Fibroblast of mammary gland (primary cell): ENCODE data around the gene HS2ST1.
A peak's percentile ranks its signal among the peaks of the same experiment; 100 is the strongest.

Experiments used
- DNase-seq: peaks from one replicate; pipeline ENCODE4 v3.0.0-alpha.2; 2010; ENCODE audit warnings: low read depth
- H3K4me3 ChIP-seq: 2 replicates; pipeline ENCODE4 v1.5.1; 2011; ENCODE audit warnings: low read depth, mild to moderate bottlenecking, low read length, moderate library complexity; ENCODE audit not compliant: control insufficient read depth
- TF ChIP-seq, protein P1 (sequence below): conservative IDR thresholded peaks from 2 replicates; pipeline ENCODE4 v1.5.1; 2011; ENCODE audit warnings: low read depth, low read length, inconsistent platforms; ENCODE audit not compliant: control insufficient read depth, insufficient read depth

HS2ST1 gene

DNA sequence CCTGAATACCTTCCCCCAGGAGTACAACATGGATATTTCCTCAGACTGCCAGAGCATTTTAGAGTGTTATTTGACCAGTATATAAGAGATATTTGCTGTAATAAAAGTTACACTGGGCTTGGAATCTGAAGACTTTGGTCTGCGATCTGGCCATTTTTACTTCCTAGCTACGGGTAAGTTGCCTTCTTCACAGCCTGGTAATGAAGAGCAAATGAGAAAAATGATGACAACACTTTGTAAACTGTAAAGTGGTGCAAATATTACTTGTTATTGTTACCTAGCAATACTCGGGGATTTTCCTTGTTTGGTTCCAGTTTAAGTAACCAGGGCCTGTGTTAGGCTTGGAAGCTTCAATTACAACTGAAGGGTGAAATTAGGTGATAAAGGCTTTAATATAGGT is 233.4 kb downstream of the HS2ST1 start:
- no peak overlapping the region for H3K4me3 ChIP-seq
- TF ChIP-seq, protein P1, sequence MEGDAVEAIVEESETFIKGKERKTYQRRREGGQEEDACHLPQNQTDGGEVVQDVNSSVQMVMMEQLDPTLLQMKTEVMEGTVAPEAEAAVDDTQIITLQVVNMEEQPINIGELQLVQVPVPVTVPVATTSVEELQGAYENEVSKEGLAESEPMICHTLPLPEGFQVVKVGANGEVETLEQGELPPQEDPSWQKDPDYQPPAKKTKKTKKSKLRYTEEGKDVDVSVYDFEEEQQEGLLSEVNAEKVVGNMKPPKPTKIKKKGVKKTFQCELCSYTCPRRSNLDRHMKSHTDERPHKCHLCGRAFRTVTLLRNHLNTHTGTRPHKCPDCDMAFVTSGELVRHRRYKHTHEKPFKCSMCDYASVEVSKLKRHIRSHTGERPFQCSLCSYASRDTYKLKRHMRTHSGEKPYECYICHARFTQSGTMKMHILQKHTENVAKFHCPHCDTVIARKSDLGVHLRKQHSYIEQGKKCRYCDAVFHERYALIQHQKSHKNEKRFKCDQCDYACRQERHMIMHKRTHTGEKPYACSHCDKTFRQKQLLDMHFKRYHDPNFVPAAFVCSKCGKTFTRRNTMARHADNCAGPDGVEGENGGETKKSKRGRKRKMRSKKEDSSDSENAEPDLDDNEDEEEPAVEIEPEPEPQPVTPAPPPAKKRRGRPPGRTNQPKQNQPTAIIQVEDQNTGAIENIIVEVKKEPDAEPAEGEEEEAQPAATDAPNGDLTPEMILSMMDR: no peak
- no peak for DNase-seq

DNA sequence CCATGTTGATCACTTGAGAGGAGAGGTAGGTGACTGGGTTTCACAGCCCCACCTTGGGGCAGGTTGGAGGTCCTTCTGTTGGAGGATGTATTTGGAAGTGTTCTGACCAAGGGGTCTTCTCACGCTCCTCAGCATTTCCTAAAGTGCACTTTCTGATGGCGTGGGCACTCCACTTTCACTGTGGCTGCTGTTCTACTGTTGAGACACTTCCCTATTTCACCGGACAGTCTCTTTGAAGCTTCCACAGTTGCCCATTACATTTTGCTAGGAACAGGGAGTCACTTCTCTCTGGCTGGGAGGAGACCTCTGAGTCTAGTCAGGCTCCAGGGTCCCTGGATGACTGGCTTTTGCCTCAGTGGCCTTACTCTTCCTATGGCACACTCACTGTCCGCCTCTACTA is 234.2 kb downstream of the HS2ST1 start:
- no peak overlapping the region for H3K4me3 ChIP-seq
- TF ChIP-seq, protein P1: no peak
- DNase-seq: no peak

DNA sequence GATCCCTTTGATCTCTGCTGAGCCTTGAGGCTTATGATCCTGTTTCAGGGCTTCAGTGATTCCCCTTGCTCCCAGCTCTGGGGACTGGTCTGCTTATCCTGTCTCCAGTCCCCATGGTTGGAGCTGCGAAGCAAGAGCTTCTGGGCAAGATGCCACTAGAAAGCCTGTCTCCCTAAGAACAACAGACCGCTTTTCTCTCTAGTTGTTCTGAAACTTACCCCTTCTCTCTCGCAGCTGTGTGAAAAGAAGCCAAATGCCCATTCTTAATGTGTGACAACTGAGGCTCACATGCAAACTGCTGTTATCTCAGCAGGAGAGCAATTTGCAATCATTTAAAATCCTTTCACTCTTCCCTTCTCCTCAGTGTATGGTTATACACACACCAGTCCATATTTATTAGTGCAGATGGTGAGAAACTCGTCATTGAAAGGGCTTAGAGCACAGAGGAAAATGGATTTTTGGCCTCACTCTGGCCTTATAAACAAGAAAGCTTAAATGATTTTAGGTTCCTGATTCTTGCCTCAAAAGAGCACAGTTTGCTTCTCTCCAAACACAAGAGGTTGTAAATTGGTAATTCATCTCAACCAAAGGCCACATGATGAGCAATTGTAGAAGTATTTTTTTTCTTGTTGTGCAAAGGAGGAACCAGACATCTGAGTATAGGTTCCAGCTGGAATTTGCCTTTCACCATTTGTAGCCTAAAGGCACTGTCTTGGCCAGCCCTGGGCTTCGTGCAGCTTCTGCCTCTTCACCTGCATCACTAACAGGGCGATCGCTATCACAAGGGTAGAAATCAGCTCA is 235.0 kb downstream of the HS2ST1 start:
- DNase-seq: peak; percentile 57
- TF ChIP-seq, protein P1: no peak

DNA sequence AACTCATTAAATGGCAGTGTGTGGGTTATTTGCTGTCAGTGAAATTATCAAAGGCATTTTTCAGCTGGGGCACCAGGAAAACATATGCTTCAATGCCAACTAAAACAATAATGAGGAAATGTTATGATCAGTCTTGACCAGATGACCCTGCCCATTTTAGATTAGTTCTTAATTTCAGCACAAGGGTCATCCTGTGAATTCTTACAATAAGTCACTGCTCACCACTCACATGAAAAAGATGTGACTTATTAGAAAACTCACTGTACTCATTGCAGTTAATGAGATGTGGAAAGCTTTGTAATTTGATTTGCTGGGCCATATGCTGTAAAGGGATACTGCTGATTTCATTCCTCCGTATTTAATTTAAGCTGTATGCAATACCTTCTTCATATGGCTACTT is 235.7 kb downstream of the HS2ST1 start:
- no peak overlapping the region for H3K4me3 ChIP-seq
- TF ChIP-seq, protein P1: no peak
- DNase-seq: no peak

More for the DNA sequence above, 235.0 kb downstream of the HS2ST1 start:
- H3K4me3 ChIP-seq: no peak overlapping the region

DNA sequence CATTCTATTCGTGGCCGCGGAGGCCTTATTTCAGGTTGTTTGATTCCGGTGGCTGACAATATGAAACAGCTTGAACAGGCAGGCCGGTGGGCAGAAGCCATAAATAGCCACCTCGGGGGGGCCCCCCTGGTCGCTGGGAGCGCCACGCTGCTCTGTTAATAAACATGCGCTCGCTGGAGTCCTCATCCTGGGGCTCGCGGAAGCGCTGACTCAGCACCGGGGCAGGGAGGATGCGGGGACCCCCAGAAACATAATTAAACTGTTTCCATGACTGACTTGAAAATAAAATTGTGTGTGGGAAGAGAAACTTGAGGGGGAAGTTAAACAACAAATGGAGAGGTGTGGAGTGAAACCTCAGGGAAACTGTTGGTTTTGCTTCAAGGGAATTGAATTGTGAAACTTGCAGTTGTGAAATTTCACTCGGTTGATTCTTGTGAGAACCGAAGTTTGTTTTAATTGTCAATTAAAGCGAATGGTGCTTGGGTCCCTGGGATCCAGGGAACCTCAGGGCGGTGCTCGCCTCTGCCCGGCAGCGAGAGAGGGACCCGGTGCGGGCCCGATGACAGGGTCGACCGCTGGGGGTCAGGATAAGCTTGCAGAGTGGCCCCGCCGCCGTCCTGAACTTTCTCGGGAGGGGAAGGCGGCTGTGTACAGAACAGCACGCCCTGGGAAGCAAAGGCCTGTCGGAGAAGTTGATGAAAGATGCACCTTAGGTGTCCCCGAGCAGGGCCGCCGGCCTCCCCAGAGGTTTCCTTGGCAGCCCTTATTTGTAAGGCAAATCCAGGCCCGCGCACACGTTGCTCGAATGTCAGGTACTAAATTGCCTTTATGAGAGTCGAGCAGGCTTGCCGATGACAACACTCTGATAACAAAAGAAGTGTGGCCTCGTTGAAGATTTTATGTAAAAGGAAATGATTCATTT is 237.3 kb downstream of the HS2ST1 start:
- peak; percentile 63 for DNase-seq
- peak overlapping the region; percentile 10 for H3K4me3 ChIP-seq
- TF ChIP-seq, protein P1: peak; percentile 41

DNA sequence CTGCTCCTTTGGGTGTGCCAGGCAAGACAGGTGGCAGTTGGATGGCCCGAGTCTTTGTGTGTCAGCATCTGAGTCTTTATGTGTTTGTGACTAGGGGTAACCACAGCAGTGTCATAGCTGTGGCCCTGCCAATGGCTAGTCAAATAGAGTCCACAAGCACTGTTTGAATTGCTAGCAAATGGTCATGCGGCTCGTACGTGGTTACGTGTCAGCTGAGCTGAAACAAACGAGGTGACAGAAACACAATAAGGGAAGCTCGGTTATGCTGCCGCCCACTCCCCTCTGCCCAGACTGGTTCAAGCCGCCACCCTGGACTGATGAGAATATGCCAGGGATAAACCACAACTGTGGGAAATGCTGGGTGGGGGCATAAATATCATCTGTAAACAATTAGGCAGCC is 239.9 kb downstream of the HS2ST1 start:
- TF ChIP-seq, protein P1: no peak
- H3K4me3 ChIP-seq: no peak overlapping the region
- no peak for DNase-seq
